ENCODE results near the gene TKFC.

DNA sequence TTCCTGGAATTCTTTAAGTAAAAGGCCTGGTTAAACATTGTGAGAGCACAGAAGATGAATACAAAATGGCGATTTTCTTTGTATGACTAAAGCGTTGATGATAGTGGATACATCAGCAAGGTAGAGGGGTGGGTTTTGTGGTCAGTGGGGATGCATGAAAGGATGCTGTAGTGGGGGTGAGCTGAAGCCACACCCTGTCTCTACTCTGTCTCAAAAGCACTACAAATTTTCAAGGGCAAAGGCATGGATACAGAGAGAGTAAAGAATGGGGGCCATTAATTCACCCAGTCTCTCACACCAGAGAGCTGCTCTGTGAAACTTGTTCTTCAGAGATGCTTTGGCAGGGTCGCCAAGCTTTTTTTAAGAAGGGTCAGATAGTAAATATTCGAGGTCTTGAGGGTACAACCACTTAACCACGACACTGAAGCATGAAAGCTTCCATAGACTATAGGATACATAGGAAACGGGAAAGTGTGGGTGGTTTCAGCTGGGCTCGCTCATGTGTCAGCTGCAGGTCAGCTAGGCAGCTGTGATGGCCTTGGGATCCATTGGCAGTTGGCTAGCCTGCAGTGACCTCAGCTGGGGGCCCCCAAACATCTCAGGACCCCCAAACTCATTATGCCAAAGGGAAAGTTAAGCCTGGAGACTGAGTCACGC, 37.4 kb downstream of the TKFC start:
- TF ChIP-seq, protein P1, sequence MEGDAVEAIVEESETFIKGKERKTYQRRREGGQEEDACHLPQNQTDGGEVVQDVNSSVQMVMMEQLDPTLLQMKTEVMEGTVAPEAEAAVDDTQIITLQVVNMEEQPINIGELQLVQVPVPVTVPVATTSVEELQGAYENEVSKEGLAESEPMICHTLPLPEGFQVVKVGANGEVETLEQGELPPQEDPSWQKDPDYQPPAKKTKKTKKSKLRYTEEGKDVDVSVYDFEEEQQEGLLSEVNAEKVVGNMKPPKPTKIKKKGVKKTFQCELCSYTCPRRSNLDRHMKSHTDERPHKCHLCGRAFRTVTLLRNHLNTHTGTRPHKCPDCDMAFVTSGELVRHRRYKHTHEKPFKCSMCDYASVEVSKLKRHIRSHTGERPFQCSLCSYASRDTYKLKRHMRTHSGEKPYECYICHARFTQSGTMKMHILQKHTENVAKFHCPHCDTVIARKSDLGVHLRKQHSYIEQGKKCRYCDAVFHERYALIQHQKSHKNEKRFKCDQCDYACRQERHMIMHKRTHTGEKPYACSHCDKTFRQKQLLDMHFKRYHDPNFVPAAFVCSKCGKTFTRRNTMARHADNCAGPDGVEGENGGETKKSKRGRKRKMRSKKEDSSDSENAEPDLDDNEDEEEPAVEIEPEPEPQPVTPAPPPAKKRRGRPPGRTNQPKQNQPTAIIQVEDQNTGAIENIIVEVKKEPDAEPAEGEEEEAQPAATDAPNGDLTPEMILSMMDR (conservative IDR thresholded peaks at IDR 0.05; ENCODE audit: low read length), result no peak
- TF ChIP-seq EZH2phosphoT487 (IDR thresholded peaks at IDR 0.05; ENCODE audit: borderline replicate concordance), result no peak

Data from Loucy (cell line).